GM12878 (cell line): ENCODE data around the gene CMYA5. TPM values are rescaled to one million over a fixed set of nuclear protein-coding genes. Genes with fewer than 3 reads are reported as not detected.

ENCODE experiments used
- ATAC-seq: fragments of 200-7000 bp; cut with Tn5 transposase; 3 replicates; pipeline ENCODE4 v1.9.1; 2020; ENCODE audit warnings: mild to moderate bottlenecking, moderate library complexity
- BruUV-seq: library from RNA; stranded (reverse); fragments of 400-500 nt; replicated peaks from 2 replicates; lab custom pipeline; 2021; lab: Mats Ljungman, UMichigan
- CTCF ChIA-PET: fragments of 300-600 bp; sonication (Branson Sonifier 250); formaldehyde crosslinking; extraction: SDS; loops from one replicate; lab custom pipeline; 2021; ENCODE audit warnings: inconsistent platforms; lab: Yijun Ruan, JAX
- POLR2A ChIA-PET: fragments of 350-600 bp; formaldehyde crosslinking; extraction: SDS; loops from one replicate; lab custom pipeline; 2021; ENCODE audit warnings: inconsistent platforms; lab: Charles Lee
- RAD21 ChIA-PET: fragments of 300-600 bp; sonication (Branson Sonifier 250); formaldehyde crosslinking; loops from one replicate; lab custom pipeline; 2023; ENCODE audit warnings: antibody characterized with exemption; ENCODE audit not compliant: unreplicated experiment; lab: Charles Lee
- SMC1A ChIA-PET: fragments of 300-600 bp; sonication (Branson Sonifier 250); formaldehyde crosslinking; loops from one replicate; lab custom pipeline; 2023; ENCODE audit not compliant: unreplicated experiment, uncharacterized antibody; lab: Charles Lee
- DNase-seq: peaks from one replicate; pipeline ENCODE4 v3.0.0-alpha.2; 2011; ENCODE audit warnings: low read depth, low spot score
- FAIRE-seq: peaks from 3 replicates; lab custom pipeline; 2011; peaks lifted over from hg19 to GRCh38; lab: Jason Lieb, UNC
- H2AFZ ChIP-seq: 2 replicates; pipeline ENCODE4 v1.6.0; 2011; ENCODE audit warnings: low read depth, low read length, control low read depth; ENCODE audit not compliant: control insufficient read depth
- H3K27ac ChIP-seq: 2 replicates; pipeline ENCODE4 v1.5.1; 2011; ENCODE audit warnings: control low read depth; ENCODE audit not compliant: control insufficient read depth, insufficient read depth
- H3K27me3 ChIP-seq, 2 experiments: replicated peaks in 1 of 2; 2 replicates each; pipeline versions ENCODE4 v1.6.0 to v1.6.1; 2011; ENCODE audit warnings: low read length in 1 of 2; ENCODE audit not compliant: control insufficient read depth in 2 of 2, insufficient read depth in 2 of 2
- H3K36me3 ChIP-seq, 2 experiments: 2 replicates each; pipeline ENCODE4 v1.5.1; 2011; ENCODE audit warnings: low read length in 1 of 2; ENCODE audit not compliant: control insufficient read depth in 2 of 2, insufficient read depth in 2 of 2
- H3K4me1 ChIP-seq: 2 replicates; pipeline ENCODE4 v1.6.1; 2011; ENCODE audit warnings: mild to moderate bottlenecking, low read length, moderate library complexity, mixed read lengths; ENCODE audit not compliant: control insufficient read depth, insufficient read depth
- H3K4me2 ChIP-seq: 2 replicates; pipeline ENCODE4 v1.6.0; 2011; ENCODE audit warnings: control low read depth; ENCODE audit not compliant: control insufficient read depth, insufficient read depth
- H3K4me3 ChIP-seq: fragments of 200-600 bp; sonication (generic); 2 replicates; pipeline ENCODE4 v1.5.1; 2016
- H3K79me2 ChIP-seq: 2 replicates; pipeline ENCODE4 v1.6.0; 2011; ENCODE audit warnings: low read length; ENCODE audit not compliant: control insufficient read depth, insufficient read depth
- H3K9ac ChIP-seq: 2 replicates; pipeline ENCODE4 v1.8.0; 2011; ENCODE audit warnings: low read length, control low read depth, mixed read lengths; ENCODE audit not compliant: control insufficient read depth, insufficient read depth
- H3K9me3 ChIP-seq: replicated peaks from 3 replicates; pipeline ENCODE4 v1.5.1; 2011; ENCODE audit warnings: mild to moderate bottlenecking, low read length; ENCODE audit not compliant: control insufficient read depth, insufficient read depth
- H4K20me1 ChIP-seq: 2 replicates; pipeline ENCODE4 v1.6.0; 2011; ENCODE audit not compliant: control insufficient read depth, insufficient read depth
- CHD2 ChIP-seq: IDR thresholded peaks from 2 replicates; pipeline ENCODE4 v1.6.1; 2011; ENCODE audit warnings: low read depth, low read length, improper control_type of control experiment, borderline replicate concordance
- CREM ChIP-seq: IDR thresholded peaks from 2 replicates; pipeline ENCODE4 v1.6.1; 2014; ENCODE audit warnings: antibody characterized with exemption, low read depth
- HCFC1 ChIP-seq: fragments of 150-350 bp; IDR thresholded peaks from 2 replicates; pipeline ENCODE4 v1.6.1; 2014; ENCODE audit warnings: low read length
- HDAC6 ChIP-seq: fragments of 200-600 bp; sonication (generic); IDR thresholded peaks from one replicate; pipeline ENCODE4 v1.8.0; 2017; ENCODE audit warnings: antibody characterized with exemption; ENCODE audit not compliant: unreplicated experiment
- NFIC ChIP-seq: IDR thresholded peaks from 2 replicates; pipeline ENCODE4 v1.6.1; 2012; ENCODE audit warnings: low read depth, mild to moderate bottlenecking, inconsistent platforms, low read length, moderate library complexity
- PAX5 ChIP-seq: IDR thresholded peaks from 2 replicates; pipeline ENCODE4 v1.6.1; 2011; ENCODE audit warnings: low read depth, low read length, borderline replicate concordance
- SIX5 ChIP-seq: IDR thresholded peaks from 2 replicates; pipeline ENCODE4 v1.6.1; 2011; ENCODE audit warnings: mild to moderate bottlenecking, low read depth, low read length, moderate library complexity; ENCODE audit not compliant: severe bottlenecking
- SREBF2 ChIP-seq: IDR thresholded peaks from 2 replicates; pipeline ENCODE4 v1.6.1; 2012; ENCODE audit warnings: mild to moderate bottlenecking, low read length
- ZNF24 ChIP-seq: fragments of 450-650 bp; IDR thresholded peaks from 2 replicates; pipeline ENCODE4 v1.6.1; 2017; ENCODE audit warnings: antibody characterized with exemption, mild to moderate bottlenecking
- WGBS: methylation state at CpG from one replicate; pipeline ENCODE4 v1.1.6; 2016; ENCODE audit warnings: low lambda C conversion rate; ENCODE audit not compliant: insufficient replicate concordance, insufficient coverage; ENCODE audit errors: missing lambda C conversion rate; 5-methylcytosine and 5-hydroxymethylcytosine counted together
- in situ Hi-C: fragments of 300-500 bp; cut with MboI; formaldehyde crosslinking; loops from 9 replicates; pipeline ENCODE4 v1.14.3; 2018; ENCODE audit warnings: mixed read lengths
- intact Hi-C: fragments of 100-400 bp; cut with micrococcal nuclease; formaldehyde crosslinking; loops from one replicate; pipeline ENCODE4 v1.14.2; 2022; ENCODE audit not compliant: unreplicated experiment
- polyA plus RNA-seq, 11 experiments: library from polyadenylated mRNA; depleted of rRNA in 4 of 11; unstranded in 6 of 11; stranded (reverse) in 5 of 11; fragments of >200 nt; fragmentation: Nextera tagmentation in 4 of 11; fragmentation: Illumina TruSeq in 1 of 11; extraction: Ambion mirVana in 4 of 11; extraction: Trizol in 1 of 11; gene quantifications; 1 replicate in 1 of 11; 2 replicates in 10 of 11; pipeline versions ENCODE4 v1.2.1 to v1.2.3, GENCODE V29; 2011 to 2016; ENCODE audit warnings: inconsistent platforms in 2 of 11, missing spikeins in 2 of 11, low read depth in 1 of 11
- total RNA-seq, 4 experiments: library from RNA; depleted of rRNA in 3 of 4; stranded (reverse); fragments of >200 nt in 3 of 4; fragmentation: Illumina TruSeq in 1 of 4; extraction: Trizol in 1 of 4; gene quantifications; 2 replicates each; pipeline versions ENCODE4 v1.2.1 to v1.2.3, GENCODE V29; 2013 to 2021
- TF ChIP-seq, protein P1 (sequence below): fragments of 450-650 bp; formaldehyde crosslinking; IDR thresholded peaks from 2 replicates; pipeline ENCODE4 v1.4.0; 2022; ENCODE audit warnings: mild to moderate bottlenecking, moderate library complexity
- TF ChIP-seq, protein P2 (sequence below): fragments of 450-650 bp; IDR thresholded peaks from 2 replicates; pipeline ENCODE4 v1.6.1; 2016; ENCODE audit warnings: mild to moderate bottlenecking, moderate library complexity, borderline replicate concordance

The CMYA5 gene
- total and polyA plus RNA-seq, 10 of the 15 experiments (the other 5 are each of a cell fraction or from before 2014, with no cell fraction given) = 0.01 to 0.34 (median 0.16) TPM; not detected in 1

DNA sequence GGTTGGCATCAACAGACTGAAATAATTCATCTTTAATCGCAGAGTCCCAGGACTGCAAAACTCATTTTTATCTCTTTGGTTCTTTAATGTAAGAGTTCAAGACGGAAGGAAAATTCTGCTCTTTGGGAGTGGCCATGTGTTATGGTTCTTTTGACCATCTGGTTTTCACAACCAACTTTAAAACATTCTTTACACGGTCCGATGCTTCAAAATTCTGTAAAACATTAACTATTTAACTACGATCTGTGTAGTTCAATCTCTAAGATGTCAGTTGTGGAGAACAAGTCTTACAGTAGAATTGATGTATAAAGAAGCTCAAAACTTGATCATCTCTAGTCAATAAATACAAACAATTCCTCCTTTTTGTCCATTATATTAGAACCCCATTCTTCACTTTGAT is 83.0 kb downstream of the CMYA5 start:
- Histone ChIP-seq H3K9ac (no peak overlapping the region), H3K9me3 (no peaks in the 10 kb centered on the region), H3K36me3 (no peaks in the 10 kb centered on the region), H3K4me1 (no peaks in the 10 kb centered on the region), H3K79me2 (no peaks in the 10 kb centered on the region), H3K4me3 (no peak overlapping the region), H3K27ac (no peak overlapping the region), H2AFZ (no peak overlapping the region), H3K4me2 (no peak overlapping the region), H4K20me1 (no peaks in the 10 kb centered on the region), H3K27me3 (no peaks in the 10 kb centered on the region)
- ChIA-PET CTCF (interaction anchor here (1.6 to 2.8 kb wide), 3 partner anchors 9 to 214 kb away, joined by 4 to 8 read pairs (median 4); no protein-coding TSS in a partner anchor), SMC1A (no interaction called here), POLR2A (no interaction called here), RAD21 (no interaction called here)
- no TSS peak for BruUV-seq
- DNase-seq = no peak
- no peak for FAIRE-seq
- intact Hi-C loops (no loop called here), in situ Hi-C loops (no loop called here)
- WGBS = 64% methylated on average over 5 of the region's 5 CpGs
- TF ChIP-seq PAX5 = no peak
- TF ChIP-seq ZNF24 = no peak
- no peak for TF ChIP-seq CHD2
- ATAC-seq = no peak

DNA sequence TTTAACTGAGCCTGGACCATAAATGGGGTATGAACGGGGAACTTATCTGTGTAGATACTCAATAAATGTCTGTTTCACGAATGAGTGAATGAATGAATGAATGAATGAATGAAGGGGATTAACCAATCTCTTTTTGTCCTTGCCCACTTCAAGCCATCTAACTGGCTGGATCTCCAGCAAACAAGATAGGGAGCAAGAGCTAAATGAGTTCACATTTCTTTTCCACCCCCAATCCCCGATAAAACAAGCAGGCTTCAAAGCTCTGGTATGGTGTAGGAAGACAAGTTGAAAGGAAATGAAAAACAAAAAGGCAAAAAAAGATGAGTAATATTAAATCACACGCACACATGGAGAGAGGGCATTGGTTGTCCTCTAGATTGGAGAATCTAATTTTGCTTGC is 84.0 kb downstream of the CMYA5 start:
- FAIRE-seq = no peak
- no peaks in the 10 kb centered on the region for H3K9me3 ChIP-seq
- no peaks in the 10 kb centered on the region for H3K27me3 ChIP-seq
- H3K4me1 ChIP-seq = no peaks in the 10 kb centered on the region
- no peak overlapping the region for H3K4me3 ChIP-seq
- intact Hi-C loops = no loop called here
- no peaks in the 10 kb centered on the region for H3K36me3 ChIP-seq
- BruUV-seq = no TSS peak
- ChIA-PET RAD21 (interaction anchor here (0.8 kb wide), 1 partner anchor 615 kb away, joined by 3 read pairs; no protein-coding TSS in a partner anchor), POLR2A (no interaction called here), SMC1A (interaction anchor here (1.1 to 1.6 kb wide), 2 partner anchors 33 to 638 kb away, joined by 3 to 4 read pairs; no protein-coding TSS in a partner anchor), CTCF (interaction anchor here (1.6 to 2.8 kb wide), 3 partner anchors 10 to 215 kb away, joined by 4 to 8 read pairs (median 4); no protein-coding TSS in a partner anchor)
- ATAC-seq = no peak
- H4K20me1 ChIP-seq = no peaks in the 10 kb centered on the region
- in situ Hi-C loops = no loop called here
- no peak overlapping the region for H3K27ac ChIP-seq
- H3K79me2 ChIP-seq = no peaks in the 10 kb centered on the region
- no peak overlapping the region for H2AFZ ChIP-seq
- WGBS = 16% methylated on average over 4 of the region's 4 CpGs
- no peak overlapping the region for H3K9ac ChIP-seq
- H3K4me2 ChIP-seq = no peak overlapping the region
- no peak for DNase-seq
- TF ChIP-seq, protein P1, sequence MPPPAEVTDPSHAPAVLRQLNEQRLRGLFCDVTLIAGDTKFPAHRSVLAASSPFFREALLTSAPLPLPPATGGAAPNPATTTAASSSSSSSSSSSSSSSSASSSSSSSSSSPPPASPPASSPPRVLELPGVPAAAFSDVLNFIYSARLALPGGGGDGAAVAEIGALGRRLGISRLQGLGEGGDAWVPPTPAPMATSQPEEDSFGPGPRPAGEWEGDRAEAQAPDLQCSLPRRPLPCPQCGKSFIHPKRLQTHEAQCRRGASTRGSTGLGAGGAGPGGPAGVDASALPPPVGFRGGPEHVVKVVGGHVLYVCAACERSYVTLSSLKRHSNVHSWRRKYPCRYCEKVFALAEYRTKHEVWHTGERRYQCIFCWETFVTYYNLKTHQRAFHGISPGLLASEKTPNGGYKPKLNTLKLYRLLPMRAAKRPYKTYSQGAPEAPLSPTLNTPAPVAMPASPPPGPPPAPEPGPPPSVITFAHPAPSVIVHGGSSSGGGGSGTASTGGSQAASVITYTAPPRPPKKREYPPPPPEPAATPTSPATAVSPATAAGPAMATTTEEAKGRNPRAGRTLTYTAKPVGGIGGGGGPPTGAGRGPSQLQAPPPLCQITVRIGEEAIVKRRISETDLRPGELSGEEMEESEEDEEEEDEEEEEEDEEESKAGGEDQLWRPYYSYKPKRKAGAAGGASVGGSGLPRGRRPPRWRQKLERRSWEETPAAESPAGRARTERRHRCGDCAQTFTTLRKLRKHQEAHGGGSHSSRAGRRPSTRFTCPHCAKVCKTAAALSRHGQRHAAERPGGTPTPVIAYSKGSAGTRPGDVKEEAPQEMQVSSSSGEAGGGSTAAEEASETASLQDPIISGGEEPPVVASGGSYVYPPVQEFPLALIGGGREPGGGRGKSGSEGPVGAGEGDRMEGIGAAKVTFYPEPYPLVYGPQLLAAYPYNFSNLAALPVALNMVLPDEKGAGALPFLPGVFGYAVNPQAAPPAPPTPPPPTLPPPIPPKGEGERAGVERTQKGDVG (CRISPR knock-in tag) = no peak
- no peak for TF ChIP-seq NFIC
- no peak for TF ChIP-seq SREBF2
- TF ChIP-seq HCFC1 = no peak
- TF ChIP-seq HDAC6 = no peak
- no peak for TF ChIP-seq CREM
- no peak for TF ChIP-seq SIX5
- TF ChIP-seq, protein P2, sequence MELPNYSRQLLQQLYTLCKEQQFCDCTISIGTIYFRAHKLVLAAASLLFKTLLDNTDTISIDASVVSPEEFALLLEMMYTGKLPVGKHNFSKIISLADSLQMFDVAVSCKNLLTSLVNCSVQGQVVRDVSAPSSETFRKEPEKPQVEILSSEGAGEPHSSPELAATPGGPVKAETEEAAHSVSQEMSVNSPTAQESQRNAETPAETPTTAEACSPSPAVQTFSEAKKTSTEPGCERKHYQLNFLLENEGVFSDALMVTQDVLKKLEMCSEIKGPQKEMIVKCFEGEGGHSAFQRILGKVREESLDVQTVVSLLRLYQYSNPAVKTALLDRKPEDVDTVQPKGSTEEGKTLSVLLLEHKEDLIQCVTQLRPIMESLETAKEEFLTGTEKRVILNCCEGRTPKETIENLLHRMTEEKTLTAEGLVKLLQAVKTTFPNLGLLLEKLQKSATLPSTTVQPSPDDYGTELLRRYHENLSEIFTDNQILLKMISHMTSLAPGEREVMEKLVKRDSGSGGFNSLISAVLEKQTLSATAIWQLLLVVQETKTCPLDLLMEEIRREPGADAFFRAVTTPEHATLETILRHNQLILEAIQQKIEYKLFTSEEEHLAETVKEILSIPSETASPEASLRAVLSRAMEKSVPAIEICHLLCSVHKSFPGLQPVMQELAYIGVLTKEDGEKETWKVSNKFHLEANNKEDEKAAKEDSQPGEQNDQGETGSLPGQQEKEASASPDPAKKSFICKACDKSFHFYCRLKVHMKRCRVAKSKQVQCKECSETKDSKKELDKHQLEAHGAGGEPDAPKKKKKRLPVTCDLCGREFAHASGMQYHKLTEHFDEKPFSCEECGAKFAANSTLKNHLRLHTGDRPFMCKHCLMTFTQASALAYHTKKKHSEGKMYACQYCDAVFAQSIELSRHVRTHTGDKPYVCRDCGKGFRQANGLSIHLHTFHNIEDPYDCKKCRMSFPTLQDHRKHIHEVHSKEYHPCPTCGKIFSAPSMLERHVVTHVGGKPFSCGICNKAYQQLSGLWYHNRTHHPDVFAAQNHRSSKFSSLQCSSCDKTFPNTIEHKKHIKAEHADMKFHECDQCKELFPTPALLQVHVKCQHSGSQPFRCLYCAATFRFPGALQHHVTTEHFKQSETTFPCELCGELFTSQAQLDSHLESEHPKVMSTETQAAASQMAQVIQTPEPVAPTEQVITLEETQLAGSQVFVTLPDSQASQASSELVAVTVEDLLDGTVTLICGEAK = no peak
